Keratinocyte (primary cell): Measurements from ENCODE around the gene BTBD17.

Experiments used
- CTCF ChIP-seq, 3 experiments: IDR thresholded peaks in 1 of 3; conservative IDR thresholded peaks in 1 of 3; optimal IDR thresholded peaks in 1 of 3; 2 replicates in 2 of 3; 3 replicates in 1 of 3; pipeline versions ENCODE3 to v1.5.1; 2011; ENCODE audit warnings: low read length in 3 of 3, mild to moderate bottlenecking in 3 of 3, moderate library complexity in 2 of 3, control low read depth in 1 of 3, inconsistent platforms in 1 of 3; ENCODE audit not compliant: insufficient read depth in 2 of 3; ENCODE audit errors: extremely low read depth in 1 of 3
- EZH2 ChIP-seq: IDR thresholded peaks from one replicate; pipeline ENCODE4 v1.6.1; 2012; ENCODE audit warnings: inconsistent platforms, mild to moderate bottlenecking, low read length, moderate library complexity

- TF ChIP-seq CTCF (optimal IDR thresholded peaks at IDR 0.05 in 1 of 3, IDR thresholded peaks at IDR 0.05 in 1 of 3, conservative IDR thresholded peaks at IDR 0.05 in 1 of 3; ENCODE audit: extremely low read depth in 1 of 3, insufficient read depth in 2 of 3, low read length in 3 of 3) (no peak), EZH2 (no peak)
Observed at GRCh38 chr17:74344658-74345057, 17.0 kb downstream of the BTBD17 start.
